ENCODE measurements around the gene TYSND1.

- TF ChIP-seq CTCF (IDR thresholded peaks at IDR 0.05) (no peak), POLR2A (IDR thresholded peaks at IDR 0.05) (no peak)
These were observed 28.9 kb downstream of the TYSND1 start for GRCh38 chr10:70117646-70118045.

All from prostate gland (tissue), 2 donors.